Small intestine (tissue), 7 donors: ENCODE measurements around the gene MAMDC2. TPM values are rescaled to one million over a fixed set of nuclear protein-coding genes. Genes with fewer than 3 reads are reported as not detected.

Experiments used
- DNase-seq, 2 donors: peaks; one replicate each; pipeline versions ENCODE4 v3.0.0 to v3.0.0-alpha.2; 2013
- FAIRE-seq: peaks from 2 replicates; lab custom pipeline; 2012; peaks lifted over from hg19 to GRCh38; lab: Jason Lieb, UNC
- H3K27ac ChIP-seq, 3 donors: one replicate each; pipeline ENCODE4 v1.5.1; 2013; ENCODE audit warnings: low read length in 2 of 3, mild to moderate bottlenecking in 2 of 3, control low read depth in 1 of 3, inconsistent platforms in 1 of 3, low read depth in 1 of 3, moderate library complexity in 1 of 3
- H3K27me3 ChIP-seq, 3 donors: one replicate each; pipeline ENCODE4 v1.6.1; 2013; ENCODE audit warnings: low read length in 3 of 3, inconsistent platforms in 1 of 3; ENCODE audit not compliant: control insufficient read depth in 3 of 3, insufficient read depth in 3 of 3
- H3K36me3 ChIP-seq, 3 donors: one replicate each; pipeline ENCODE4 v1.6.1; 2013; ENCODE audit warnings: low read length in 3 of 3, inconsistent platforms in 1 of 3, low read depth in 1 of 3, mild to moderate bottlenecking in 1 of 3, moderate library complexity in 1 of 3; ENCODE audit not compliant: control insufficient read depth in 3 of 3, insufficient read depth in 2 of 3
- H3K4me1 ChIP-seq, 3 donors: one replicate each; pipeline ENCODE4 v1.6.1; 2013; ENCODE audit warnings: low read length in 2 of 3, inconsistent platforms in 1 of 3, low read depth in 1 of 3, mild to moderate bottlenecking in 1 of 3, moderate library complexity in 1 of 3; ENCODE audit not compliant: control insufficient read depth in 3 of 3, insufficient read depth in 2 of 3
- H3K4me3 ChIP-seq, 3 donors: one replicate each; pipeline ENCODE4 v1.5.1; 2013; ENCODE audit warnings: low read length in 3 of 3, control low read depth in 1 of 3, inconsistent platforms in 1 of 3, low read depth in 1 of 3, mild to moderate bottlenecking in 1 of 3, moderate library complexity in 1 of 3
- H3K9me3 ChIP-seq, 2 donors: one replicate each; pipeline ENCODE4 v1.6.1; 2013; ENCODE audit warnings: low read depth in 1 of 2, low read length in 1 of 2; ENCODE audit not compliant: control insufficient read depth in 2 of 2, insufficient read depth in 1 of 2
- whole genome bisulfite sequencing, 3 donors: extraction: QIAGEN DNeasy Blood & Tissue Kit; methylation state at CpG; one replicate each; pipeline ENCODE4 v1.1.7; 2013; 5-methylcytosine and 5-hydroxymethylcytosine counted together
- polyA plus RNA-seq, 4 donors: library from polyadenylated mRNA; stranded (reverse) in 3 of 4; unstranded in 1 of 4; fragments of 200-250 nt in 3 of 4; fragments of 120-200 nt in 1 of 4; gene quantifications; one replicate each; pipeline versions ENCODE4 v1.2.1 to v1.2.3, GENCODE V29; 2013
- donor health status: healthy with polysubstance abuse.
- donor health status: control.
- donor health status: control.
- donor health status: Bipolar disorder and iron deficiency.
- donor health status: healthy.

MAMDC2 gene
- polyA plus RNA-seq, 4 donors = 1.1 to 13.0 (median 1.6) TPM; not detected in 1

GRCh38 chr9:70107558-70107957 lies 63.9 kb downstream of the MAMDC2 start:
- Histone ChIP-seq H3K4me3 (no peak overlapping the region), H3K27ac (no peak overlapping the region), H3K9me3 (no peaks in the 10 kb centered on the region), H3K4me1 (no peaks in the 10 kb centered on the region), H3K27me3 (no peaks in the 10 kb centered on the region), H3K36me3 (no peaks in the 10 kb centered on the region)
- FAIRE-seq = no peak
- 94 to 100% (median 100%) methylated on average over 1 of the region's 1 CpG for WGBS, 3 donors
- no peak for DNase-seq

GRCh38 chr9:70108181-70108580 lies 64.5 kb downstream of the MAMDC2 start:
- no peaks in the 10 kb centered on the region for H3K4me1 ChIP-seq
- H3K36me3 ChIP-seq = no peaks in the 10 kb centered on the region
- FAIRE-seq = no peak
- no peak for DNase-seq
- no peaks in the 10 kb centered on the region for H3K9me3 ChIP-seq
- no peaks in the 10 kb centered on the region for H3K27me3 ChIP-seq
- 65 to 84% (median 76%) methylated on average over 3 of the region's 3 CpGs for WGBS, 3 donors
- H3K27ac ChIP-seq = no peak overlapping the region
- H3K4me3 ChIP-seq = no peak overlapping the region

GRCh38 chr9:70110194-70111041 lies 66.8 kb downstream of the MAMDC2 start:
- Histone ChIP-seq H3K36me3 (peaks cover 0 to 2% (median 0%) of the 10 kb centered on the region in 3 donors), H3K4me1 (no peaks in the 10 kb centered on the region), H3K27ac (peak overlapping the region in 1 of 3 donors; percentile 25), H3K9me3 (no peaks in the 10 kb centered on the region), H3K27me3 (no peaks in the 10 kb centered on the region), H3K4me3 (no peak overlapping the region)
- FAIRE-seq = no peak
- DNase-seq = no peak
- WGBS, 3 donors = 45 to 56% (median 52%) methylated on average over 6 of the region's 6 CpGs

GRCh38 chr9:70111042-70111602 lies 67.5 kb downstream of the MAMDC2 start:
- FAIRE-seq (no peak), DNase-seq (peak; percentile 51 to 60)
- Histone ChIP-seq H3K27ac (no peak overlapping the region), H3K36me3 (peaks cover 0 to 2% (median 0%) of the 10 kb centered on the region in 3 donors), H3K4me1 (no peaks in the 10 kb centered on the region), H3K4me3 (no peak overlapping the region), H3K9me3 (no peaks in the 10 kb centered on the region), H3K27me3 (no peaks in the 10 kb centered on the region)
- 8 to 16% (median 15%) methylated on average over 4 of the region's 4 CpGs for WGBS, 3 donors

GRCh38 chr9:70111641-70112236 lies 68.1 kb downstream of the MAMDC2 start:
- Histone ChIP-seq H3K27me3 (no peaks in the 10 kb centered on the region), H3K27ac (no peak overlapping the region), H3K36me3 (peaks cover 0 to 2% (median 0%) of the 10 kb centered on the region in 3 donors), H3K4me1 (no peaks in the 10 kb centered on the region), H3K9me3 (no peaks in the 10 kb centered on the region), H3K4me3 (no peak overlapping the region)
- no peak for DNase-seq
- 57 to 68% (median 63%) methylated on average over 5 of the region's 5 CpGs for WGBS, 3 donors
- FAIRE-seq = no peak

GRCh38 chr9:70112981-70113380 lies 69.3 kb downstream of the MAMDC2 start:
- Histone ChIP-seq H3K4me1 (no peaks in the 10 kb centered on the region), H3K36me3 (peaks cover 0 to 2% (median 0%) of the 10 kb centered on the region in 3 donors), H3K9me3 (no peaks in the 10 kb centered on the region), H3K27ac (no peak overlapping the region), H3K27me3 (no peaks in the 10 kb centered on the region), H3K4me3 (no peak overlapping the region)
- no peak for DNase-seq
- 84 to 95% (median 89%) methylated on average over 2 of the region's 2 CpGs for WGBS, 3 donors
- FAIRE-seq = no peak

- FAIRE-seq (no peak), DNase-seq (peak; percentile 42 to 44)
- Histone ChIP-seq H3K36me3 (peaks cover 0 to 2% (median 0%) of the 10 kb centered on the region in 3 donors), H3K9me3 (no peaks in the 10 kb centered on the region), H3K4me1 (no peaks in the 10 kb centered on the region), H3K27ac (no peak overlapping the region), H3K27me3 (no peaks in the 10 kb centered on the region), H3K4me3 (no peak overlapping the region)
- 70 to 74% (median 72%) methylated on average over 4 of the region's 4 CpGs for WGBS, 3 donors
These were observed 69.9 kb downstream of the MAMDC2 start for GRCh38 chr9:70113403-70114022.

- H3K27ac ChIP-seq = no peak overlapping the region
- no peak overlapping the region for H3K4me3 ChIP-seq
- DNase-seq (no peak), FAIRE-seq (no peak)
- no peaks in the 10 kb centered on the region for H3K27me3 ChIP-seq
- 72 to 94% (median 86%) methylated on average over 1 of the region's 1 CpG for WGBS, 3 donors
- H3K36me3 ChIP-seq = peaks cover 0 to 2% (median 0%) of the 10 kb centered on the region in 3 donors
- no peaks in the 10 kb centered on the region for H3K9me3 ChIP-seq
- H3K4me1 ChIP-seq = no peaks in the 10 kb centered on the region
These were observed 71.2 kb downstream of the MAMDC2 start for GRCh38 chr9:70114898-70115297.
